Measurements from ENCODE around the gene ATP8B4.
"Not testable (repeated sequence)": the region's sequence is repeated elsewhere in the genome, so short reads cannot be mapped to it uniquely, and the experiment has no call there.

The ATP8B4 gene, protein sequence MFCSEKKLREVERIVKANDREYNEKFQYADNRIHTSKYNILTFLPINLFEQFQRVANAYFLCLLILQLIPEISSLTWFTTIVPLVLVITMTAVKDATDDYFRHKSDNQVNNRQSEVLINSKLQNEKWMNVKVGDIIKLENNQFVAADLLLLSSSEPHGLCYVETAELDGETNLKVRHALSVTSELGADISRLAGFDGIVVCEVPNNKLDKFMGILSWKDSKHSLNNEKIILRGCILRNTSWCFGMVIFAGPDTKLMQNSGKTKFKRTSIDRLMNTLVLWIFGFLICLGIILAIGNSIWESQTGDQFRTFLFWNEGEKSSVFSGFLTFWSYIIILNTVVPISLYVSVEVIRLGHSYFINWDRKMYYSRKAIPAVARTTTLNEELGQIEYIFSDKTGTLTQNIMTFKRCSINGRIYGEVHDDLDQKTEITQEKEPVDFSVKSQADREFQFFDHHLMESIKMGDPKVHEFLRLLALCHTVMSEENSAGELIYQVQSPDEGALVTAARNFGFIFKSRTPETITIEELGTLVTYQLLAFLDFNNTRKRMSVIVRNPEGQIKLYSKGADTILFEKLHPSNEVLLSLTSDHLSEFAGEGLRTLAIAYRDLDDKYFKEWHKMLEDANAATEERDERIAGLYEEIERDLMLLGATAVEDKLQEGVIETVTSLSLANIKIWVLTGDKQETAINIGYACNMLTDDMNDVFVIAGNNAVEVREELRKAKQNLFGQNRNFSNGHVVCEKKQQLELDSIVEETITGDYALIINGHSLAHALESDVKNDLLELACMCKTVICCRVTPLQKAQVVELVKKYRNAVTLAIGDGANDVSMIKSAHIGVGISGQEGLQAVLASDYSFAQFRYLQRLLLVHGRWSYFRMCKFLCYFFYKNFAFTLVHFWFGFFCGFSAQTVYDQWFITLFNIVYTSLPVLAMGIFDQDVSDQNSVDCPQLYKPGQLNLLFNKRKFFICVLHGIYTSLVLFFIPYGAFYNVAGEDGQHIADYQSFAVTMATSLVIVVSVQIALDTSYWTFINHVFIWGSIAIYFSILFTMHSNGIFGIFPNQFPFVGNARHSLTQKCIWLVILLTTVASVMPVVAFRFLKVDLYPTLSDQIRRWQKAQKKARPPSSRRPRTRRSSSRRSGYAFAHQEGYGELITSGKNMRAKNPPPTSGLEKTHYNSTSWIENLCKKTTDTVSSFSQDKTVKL
- total RNA-seq, result 0 to 1.6 (median 0.58) reads per million in 4 donors

DNA sequence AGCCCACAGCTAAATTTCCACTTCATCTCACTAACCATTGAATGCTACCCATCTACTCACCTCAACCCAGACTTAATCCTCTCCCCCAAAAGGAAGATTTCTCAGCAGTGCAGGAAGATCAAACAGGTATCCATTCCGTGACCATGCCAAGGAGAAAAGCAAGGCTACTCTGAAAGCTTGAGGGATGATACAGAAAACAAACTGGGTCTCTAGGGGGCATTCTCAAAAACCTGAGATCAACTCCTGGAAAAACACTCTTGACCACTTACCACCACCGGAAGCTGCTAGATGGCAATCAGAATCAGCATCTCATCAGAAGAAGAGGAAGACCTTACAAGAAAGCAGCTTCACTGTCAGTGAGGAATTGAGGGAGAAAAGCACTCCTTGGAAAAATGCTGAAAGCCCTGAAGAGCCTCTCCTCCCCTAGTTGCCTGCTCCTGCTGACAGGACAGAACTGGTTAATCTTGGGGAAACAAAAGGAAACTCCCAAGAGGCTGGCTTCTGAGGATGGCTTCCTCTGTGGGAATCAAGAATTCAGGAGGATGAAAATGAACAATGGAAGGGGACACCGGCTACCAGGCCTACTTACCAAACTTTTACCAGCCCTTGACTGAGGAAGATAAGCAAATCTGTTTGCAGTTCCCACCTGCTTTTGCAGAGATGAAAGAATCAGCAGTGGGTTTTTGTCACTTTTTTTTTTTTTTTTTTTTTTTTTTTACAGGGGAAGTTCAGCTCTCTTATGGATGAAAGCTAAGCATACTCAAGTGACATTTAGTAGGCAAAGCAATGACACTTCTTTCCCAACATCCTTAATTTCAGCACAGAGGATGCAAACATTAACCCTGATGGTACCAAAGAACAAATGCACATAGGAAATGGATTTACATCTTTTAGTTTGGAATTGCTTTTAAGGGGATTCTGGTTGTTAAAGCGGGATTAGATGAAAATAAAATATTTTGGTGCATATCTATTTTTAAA is at the start of gene ATP8B4:
TSS of gene ATP8B4 (minus strand) at position 171 of the 978 bp plus-strand sequence. CDS start 12,267 bp downstream, outside the sequence.
- peak in 1 of 5 donors; percentile 62 for DNase-seq

DNA sequence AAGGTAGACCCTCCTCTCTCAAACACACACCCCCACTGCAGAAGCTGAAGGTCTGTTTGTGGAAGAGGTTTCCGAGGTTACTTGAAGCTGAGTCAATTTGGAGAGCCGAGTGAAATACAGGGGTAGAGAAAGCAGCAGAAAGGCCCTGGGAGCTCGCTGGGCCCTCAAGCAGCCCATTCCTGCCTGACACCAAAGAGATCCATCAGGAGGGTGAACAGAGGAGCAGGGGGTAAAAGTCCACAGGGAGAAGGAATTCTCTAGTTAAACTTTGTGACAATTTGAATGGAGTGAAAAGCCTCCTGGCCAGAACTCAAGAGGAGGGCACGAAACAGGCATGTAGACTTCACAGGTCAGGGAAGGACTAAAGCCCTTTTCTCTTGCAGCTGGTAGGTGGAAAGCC is 49.3 kb upstream of the ATP8B4 start:
- DNase-seq, result no peak

DNA sequence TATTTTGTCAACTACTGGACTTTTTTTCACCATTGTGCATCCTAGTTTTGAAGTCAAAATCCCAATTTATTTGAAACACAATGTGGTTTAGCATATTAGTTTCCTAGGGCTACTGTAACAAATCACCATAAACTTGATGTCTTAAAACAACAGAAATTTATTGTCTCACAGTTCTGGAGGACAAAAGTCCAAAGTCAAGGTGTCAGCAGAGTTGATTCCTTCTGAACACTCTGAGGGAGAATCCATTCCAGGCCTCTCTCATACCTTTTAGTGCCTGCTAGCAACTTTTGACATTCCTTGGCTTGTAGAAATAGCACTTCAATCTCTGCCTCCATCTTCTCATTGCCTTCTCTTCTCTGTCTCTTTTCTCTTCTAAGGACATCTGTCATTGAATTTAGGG is 48.1 kb upstream of the ATP8B4 start:
- DNase-seq, result no peak

DNA sequence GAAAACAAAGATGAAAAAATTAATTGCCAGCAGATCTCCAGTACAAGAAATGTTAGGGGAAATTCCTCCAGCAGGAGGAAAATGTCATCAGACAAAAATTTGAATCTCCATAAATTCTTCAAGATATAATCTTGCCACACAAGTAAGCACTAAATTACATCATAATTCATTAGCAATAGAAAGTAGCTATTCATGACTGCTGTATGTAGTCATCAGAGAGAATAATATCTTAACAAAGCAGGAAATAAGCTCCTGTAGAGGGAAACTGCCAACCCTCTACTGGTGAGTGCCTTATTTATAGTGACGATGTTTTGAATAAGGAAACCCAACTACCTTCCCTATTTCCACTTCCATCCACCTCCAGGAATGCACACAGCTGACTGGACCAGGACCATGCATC is 47.2 kb upstream of the ATP8B4 start:
- no peak for DNase-seq

DNA sequence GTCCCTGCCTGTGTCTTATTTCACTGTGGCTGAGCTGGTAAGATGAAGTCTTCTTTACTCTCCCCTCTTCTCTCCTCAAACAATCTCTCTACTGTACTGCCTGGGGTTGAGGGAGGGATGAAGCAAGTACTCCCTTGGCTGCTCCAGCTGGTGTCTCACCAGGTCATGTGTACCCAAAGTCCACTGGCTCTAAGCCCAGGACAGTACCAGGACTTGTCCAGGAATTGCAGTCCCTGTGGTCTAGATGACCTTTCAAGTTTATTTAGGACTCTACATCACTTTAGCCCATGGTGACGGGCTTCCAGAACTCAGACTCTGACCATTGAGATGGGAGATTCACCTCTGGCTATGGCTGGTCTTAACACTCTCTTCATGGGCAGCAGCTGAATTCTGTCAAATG is 45.4 kb upstream of the ATP8B4 start:
- no peak for DNase-seq

DNA sequence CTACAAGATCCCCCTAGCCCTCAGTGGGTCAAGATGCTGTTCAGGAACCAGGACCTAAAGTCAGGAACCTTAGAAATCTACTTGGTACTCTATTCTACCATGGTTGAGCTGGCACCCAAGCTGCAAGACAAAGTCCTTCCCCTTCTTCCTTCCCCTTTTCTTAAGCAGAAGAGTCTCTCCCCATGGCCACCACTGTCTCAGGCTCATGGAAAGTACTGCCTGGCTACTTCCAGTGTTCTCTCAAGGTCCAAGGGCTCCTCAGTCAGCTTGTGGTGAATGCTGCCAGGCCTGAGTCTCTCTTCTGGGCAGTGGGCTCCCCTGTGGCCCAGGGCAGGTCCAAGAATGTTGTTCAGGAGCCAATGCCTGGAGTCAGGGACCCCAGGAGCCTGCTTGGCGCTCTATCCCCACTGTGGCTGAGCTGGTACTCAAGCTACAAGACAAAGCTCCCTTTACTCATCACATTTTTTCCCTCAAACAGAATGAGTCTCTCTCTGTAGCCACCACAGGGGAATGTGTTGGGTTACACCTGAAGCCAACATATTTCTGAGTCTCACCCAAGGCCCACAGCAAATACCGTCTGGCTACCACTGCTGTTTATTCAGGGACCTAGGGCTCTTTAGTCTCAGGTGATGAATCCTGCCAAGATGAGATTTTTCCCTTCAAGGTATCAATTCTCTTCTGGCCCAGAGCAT is 44.8 kb upstream of the ATP8B4 start:
- no peak for DNase-seq

DNA sequence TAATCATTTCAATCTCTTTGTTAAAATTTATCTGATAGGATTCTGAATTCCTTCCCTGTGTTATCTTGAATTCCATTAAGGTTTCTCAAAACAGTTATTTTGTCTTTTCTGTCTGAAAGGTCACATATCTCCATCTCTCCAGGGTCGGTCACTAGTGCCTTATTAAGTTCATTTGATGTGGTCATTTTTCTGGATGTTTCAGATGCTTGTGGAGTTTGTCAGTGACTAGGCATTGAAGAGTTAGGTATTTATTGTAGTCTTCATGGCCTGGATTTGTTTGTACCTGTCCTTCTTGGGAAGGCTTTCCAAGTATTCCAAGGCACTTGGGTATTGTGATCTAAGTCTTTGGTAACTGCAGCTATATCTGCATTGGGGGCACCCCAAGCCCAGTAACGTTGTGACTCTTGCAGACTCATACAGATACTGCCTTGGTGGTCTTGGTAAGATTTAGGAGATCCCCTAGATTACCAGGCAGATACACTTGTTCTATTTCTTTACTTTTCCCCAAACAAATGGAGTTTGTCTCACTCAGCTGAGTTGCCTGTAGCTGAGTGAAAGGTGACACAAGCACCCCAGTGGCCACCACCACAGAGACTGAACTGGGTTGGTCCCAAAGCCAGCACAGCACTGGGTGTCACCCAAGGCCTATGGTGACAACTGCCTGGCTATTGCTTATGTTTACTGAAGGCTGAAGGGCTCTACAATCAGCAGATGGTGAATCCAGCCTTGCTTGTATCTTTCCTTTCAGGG is 44.1 kb upstream of the ATP8B4 start:
- DNase-seq, result no peak

DNA sequence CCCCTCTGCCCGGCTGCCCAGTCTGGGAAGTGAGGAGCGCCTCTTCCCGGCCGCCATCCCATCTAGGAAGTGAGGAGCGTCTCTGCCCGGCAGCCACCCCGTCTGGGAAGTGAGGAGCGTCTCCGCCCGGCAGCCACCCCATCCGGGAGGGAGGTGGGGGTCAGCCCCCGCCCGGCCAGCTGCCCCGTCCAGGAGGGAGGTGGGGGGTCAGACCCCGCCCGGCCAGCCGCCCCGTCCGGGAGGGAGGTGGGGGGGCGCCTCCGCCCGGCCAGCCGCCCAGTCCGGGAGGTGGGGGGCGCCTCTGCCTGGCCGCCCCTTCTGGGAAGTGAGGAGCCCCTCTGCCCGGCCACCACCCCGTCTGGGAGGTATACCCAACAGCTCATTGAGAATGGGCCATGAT is 39.2 kb upstream of the ATP8B4 start:
- not testable (repeated sequence) for DNase-seq

DNA sequence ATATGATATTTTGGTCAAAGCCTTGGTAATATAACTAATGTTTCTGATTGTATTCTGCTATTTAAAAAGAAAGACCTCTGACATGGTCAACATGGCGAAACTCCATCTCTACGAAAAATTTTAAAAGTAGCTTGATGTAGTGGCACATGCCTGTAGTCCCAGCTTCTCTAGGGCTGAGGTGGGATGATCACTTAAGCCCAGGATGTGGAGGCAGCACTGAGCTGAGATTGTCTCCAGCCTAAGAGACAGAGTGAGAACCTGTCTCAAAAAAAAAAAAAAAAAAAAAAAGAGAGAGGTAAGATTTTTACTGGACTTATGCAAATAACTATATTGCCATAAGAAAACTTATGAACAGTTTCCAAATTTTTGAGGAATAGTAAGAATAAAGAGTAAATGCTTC is 32.4 kb upstream of the ATP8B4 start:
- DNase-seq, result no peak

DNA sequence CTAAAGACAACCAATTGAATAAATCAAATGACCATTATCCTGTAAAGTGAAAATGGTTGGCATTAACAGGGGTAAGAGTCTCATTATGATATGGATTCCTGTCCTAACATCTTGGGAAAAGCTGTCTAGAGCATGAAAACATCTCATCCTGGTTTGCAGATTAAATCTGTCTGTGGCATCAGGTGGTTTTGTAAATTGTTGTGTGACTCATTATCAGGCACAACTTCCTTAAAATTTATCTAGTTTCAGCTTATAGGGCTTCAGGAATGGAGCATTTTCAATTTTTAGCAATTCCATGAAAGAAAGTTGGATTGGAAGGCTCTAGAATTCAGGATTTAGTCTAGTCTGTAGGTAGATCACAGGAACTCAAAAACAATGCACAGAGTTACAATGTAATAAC is 31.8 kb upstream of the ATP8B4 start:
- DNase-seq, result no peak

DNA sequence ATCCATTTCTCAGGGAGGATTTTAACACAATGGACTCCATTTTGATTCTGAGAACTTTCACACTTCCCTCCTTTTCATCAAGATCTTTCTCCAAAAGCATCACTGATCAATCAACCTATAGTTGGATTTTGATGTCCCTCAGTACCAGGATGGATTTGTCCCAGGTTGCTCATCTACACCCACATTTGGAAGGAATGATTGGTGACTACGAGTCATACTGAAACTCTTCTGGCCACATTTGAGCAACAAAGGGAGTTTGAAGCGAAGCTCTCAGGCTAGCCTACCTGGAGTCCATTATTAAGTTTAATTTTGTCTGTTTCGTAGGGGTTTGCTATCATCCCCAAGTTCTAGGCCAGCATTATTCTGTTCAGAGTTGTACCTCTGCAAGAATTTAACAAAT is 31.3 kb upstream of the ATP8B4 start:
- DNase-seq, result peak in 1 of 5 donors; percentile 15

DNA sequence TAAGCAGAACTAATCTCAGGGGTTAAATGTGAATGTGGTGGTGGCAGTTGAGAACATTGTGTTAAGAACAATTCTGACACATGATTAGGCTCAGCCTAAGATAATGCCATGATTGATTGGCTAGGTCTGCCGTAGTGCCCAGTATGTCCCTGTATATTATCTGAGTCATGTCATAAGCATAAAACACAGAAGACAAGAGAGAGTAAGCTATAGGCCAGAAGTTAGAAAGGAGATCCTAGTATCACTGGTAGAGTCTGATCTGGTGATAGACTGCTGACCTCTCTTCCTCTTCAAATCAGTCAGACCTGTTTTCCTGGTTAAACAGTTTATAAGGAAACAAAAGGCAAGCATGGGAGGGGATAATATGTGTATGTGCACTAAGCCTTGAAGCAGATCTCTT is 30.1 kb upstream of the ATP8B4 start:
- DNase-seq, result no peak

DNA sequence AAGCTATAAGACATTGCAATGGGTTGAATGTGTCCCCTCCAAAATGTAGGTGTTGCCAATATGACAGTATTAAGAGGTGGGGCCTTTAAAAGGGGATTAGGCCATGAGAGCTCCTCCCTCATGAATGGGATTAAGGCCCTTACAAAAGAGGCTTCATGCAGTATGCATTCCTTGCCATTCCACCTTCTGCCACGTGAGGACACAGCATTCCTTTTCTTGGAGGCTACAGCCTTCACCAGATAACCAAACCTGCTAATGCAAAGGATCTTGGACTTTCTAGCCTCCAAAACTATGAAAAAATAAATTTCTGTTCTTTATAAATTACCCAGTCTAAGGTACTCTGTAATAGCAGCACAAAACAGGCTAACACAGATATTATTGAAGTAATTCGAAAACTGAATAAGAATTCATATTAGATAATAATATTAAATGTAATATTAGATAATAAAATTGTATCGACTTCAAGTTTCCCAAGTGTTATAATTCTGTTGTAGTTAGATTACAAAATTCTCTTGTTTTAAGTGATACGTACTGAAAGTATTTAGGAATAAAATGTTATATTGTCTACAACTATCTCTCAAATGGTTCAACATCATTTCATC is 29.4 kb upstream of the ATP8B4 start:
- DNase-seq, result no peak

DNA sequence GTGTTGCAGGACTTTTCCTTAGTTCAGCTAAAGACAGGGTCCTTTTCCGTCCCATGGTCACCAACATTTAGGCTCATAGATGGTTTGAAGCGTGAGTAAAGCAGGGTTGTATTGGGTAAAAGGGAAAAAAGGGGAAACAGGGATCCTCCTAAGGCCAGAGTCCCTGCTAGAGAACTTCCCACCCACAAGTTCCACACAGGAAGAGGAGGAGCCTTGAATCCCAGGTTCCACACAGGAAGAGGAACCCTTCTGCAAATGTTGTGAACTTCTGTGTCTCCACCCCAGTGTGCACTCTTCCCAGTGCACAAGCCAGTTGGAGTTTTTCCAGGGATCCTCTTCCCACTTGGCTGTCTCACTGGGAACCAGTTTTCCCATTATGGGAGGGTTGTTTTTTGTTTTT is 27.6 kb upstream of the ATP8B4 start:
- DNase-seq, result no peak

DNA sequence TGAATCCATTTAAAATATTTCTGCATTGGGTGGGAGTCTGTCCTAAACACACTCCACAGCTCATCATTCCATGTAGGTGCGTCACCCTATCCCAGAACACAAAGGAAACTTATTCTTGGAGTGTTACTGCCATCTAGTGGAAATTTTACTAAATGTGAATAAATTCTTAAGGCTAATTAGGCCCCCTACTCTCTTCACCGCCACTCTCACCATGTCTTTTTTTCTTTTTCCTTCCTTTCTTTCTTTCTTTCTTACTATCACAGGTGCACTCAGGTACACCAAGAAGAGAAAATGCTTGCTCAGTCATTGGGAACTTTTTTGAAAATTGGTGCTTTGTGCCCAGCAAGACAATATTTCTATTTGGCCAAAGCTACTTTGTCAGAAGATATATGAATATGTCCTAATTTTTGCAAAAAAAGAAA is 26.4 kb upstream of the ATP8B4 start:
- DNase-seq, result peak in 1 of 5 donors; percentile 45

DNA sequence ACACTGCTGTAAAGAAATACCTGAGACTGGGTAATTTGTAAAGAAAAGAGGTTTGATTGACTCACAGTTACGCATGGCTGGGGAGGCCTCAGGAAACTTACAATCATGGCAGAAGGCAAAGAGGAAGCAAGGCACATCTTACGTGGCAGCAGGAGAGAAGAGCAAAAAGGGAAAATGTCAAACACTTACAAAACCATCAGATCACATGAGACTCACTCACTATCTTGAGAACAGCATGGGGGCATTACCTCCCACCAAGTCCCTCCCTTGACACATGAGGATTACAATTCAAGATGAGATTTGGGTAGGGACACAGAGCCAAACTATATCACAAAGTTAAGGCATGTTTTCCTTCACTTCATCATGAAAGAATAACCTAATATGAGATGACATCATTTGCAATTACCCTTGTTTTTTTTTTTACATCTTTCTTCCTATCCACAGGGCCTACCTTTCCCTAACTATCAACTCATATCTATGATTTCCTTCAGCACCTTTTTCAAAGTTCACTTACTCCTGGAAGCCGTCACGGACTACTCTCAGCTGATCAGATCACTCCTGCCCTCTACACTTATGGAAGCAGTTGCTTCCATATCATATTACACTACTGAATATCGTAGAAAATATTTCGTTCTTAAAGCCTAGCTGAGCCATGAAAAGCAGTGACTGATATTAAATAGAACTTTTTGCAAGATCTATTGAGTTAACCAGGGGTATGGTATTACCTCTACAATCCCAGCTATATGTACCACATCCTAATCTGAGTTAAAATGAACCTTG is 25.5 kb upstream of the ATP8B4 start:
- no peak for DNase-seq

DNA sequence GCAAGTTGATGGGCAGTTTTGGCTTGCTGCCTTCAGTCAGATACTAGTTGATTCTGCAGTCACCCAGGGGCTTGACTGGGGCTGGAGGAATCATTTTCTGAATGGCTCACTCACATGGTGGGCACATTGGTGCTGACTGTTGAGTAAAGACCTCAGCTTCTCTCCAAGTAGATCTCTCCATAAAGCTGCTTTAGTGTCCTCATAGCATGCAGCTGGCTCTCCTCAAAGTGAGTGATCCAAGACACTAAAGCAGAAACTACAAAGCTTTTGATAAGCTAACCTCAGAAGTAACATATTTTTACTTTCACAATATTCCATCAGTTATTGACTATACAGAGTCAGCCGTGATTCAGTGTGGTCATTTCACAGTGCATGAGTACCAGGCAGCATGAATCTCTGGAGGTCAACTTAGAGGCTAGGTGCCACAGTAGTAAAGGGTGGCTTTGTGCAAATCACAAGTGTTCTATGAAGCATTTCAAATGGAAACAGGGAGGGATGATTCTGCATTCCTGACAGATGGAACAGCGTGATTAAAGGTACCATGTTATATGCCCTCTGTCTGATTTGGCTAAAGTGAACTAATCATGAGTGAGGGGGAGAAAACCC is 24.3 kb upstream of the ATP8B4 start:
- DNase-seq, result no peak

DNA sequence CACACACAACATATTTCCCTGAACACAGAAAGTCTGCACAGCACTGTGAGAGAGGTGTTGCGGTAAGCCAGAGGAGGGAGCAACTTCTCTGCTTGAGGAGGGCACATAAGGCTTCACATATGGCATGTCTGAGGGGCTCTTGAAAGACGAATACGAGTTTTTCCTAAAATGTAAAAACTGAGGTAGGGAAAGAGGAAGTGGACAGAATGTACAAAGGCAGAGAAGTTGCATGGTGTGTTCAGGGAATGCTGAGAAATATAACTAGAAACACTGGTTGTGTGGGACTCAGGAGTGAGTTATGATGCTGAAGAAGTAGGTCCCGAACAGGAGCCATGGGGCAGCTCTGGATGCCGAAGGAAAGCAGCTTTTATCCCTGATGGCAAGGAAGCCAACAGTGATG is 22.8 kb upstream of the ATP8B4 start:
- DNase-seq, result no peak

DNA sequence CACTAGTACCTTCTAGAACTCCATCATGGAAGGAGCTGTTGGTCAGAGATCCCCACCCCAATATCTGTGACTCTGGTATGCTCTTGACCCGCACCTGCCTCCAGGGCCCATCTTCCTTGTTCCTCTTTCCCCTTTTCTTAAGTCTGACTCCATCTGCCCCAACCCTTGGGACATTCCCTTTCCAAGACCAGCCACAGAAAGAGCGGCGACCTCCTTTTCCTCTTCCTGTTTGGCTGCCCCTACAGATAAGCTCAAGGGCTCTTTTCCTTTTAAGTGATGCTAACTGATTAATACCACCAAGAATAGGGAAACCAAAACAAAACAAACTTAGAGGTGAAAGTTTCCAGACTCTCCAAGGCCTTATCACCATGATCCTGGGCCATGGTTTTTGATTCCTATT is 21.9 kb upstream of the ATP8B4 start:
- DNase-seq, result no peak

Measured in T-helper 1 cell (primary cell).